Measurements from ENCODE around the gene UNC13D. TPM values are rescaled to one million over a fixed set of nuclear protein-coding genes. Genes with fewer than 3 reads are reported as not detected.

Gene UNC13D
- polyA plus RNA-seq, 1 donor (not counting 4 experiments of a cell fraction or from before 2014, with no cell fraction given) = 0.25 TPM

- DNase-seq (ENCODE audit: low read depth, low spot score) = no peak
- Histone ChIP-seq H3K9me3 (ENCODE audit: control insufficient read depth, low read depth, low read length) (no peaks in the 10 kb centered on the region), H2AFZ (ENCODE audit: control insufficient read depth, low read length) (peak overlapping the region; percentile 64), H3K4me3 (ENCODE audit: control insufficient read depth in 2 of 3, extremely low read depth in 1 of 3, insufficient read depth in 2 of 3, low read depth in 1 of 3, low read length in 3 of 3) (peak overlapping the region; percentile 77 to 92 (median 89)), H3K9ac (ENCODE audit: control insufficient read depth, extremely low read depth, insufficient read depth, low read length) (peak overlapping the region; percentile 84), H3K79me2 (ENCODE audit: control insufficient read depth, insufficient read depth, low read length) (peaks cover 15% of the 10 kb centered on the region), H3K27ac (ENCODE audit: control insufficient read depth, insufficient read depth, low read length) (peak overlapping the region; percentile 88), H3K27me3 (ENCODE audit: control insufficient read depth, extremely low read depth, insufficient read depth, low read length) (no peaks in the 10 kb centered on the region), H4K20me1 (ENCODE audit: control insufficient read depth, extremely low read depth, insufficient read depth, low read length) (no peaks in the 10 kb centered on the region), H3K4me1 (ENCODE audit: control insufficient read depth, extremely low read depth, insufficient read depth, low read length) (peaks cover 22% of the 10 kb centered on the region), H3K4me2 (ENCODE audit: control insufficient read depth, extremely low read depth, insufficient read depth, low read depth, low read length) (peak overlapping the region; percentile 100), H3K36me3 (ENCODE audit: control insufficient read depth in 2 of 2, extremely low read depth in 1 of 2, insufficient read depth in 2 of 2, low read length in 2 of 2) (peaks cover 9 to 11% of the 10 kb centered on the region in 2 experiments), H3K9me1 (ENCODE audit: control insufficient read depth, extremely low read depth, insufficient read depth, low read length) (no peaks in the 10 kb centered on the region)
- no peak for FAIRE-seq
- TF ChIP-seq EZH2 (IDR thresholded peaks at IDR 0.05; ENCODE audit: low read length) (no peak), CTCF (optimal IDR thresholded peaks at IDR 0.05 in 1 of 3, IDR thresholded peaks at IDR 0.05 in 1 of 3, conservative IDR thresholded peaks at IDR 0.05 in 1 of 3; ENCODE audit: extremely low read depth in 1 of 3, insufficient read depth in 2 of 3, low read length in 3 of 3) (no peak)
- dilution Hi-C loops (cut with MboI; ENCODE audit: extremely low pct_ligation_motif_present, low sequenced_read_pairs) = no loop called here
These were observed 10.7 kb upstream of the UNC13D start for GRCh38 chr17:75854881-75855309.

DNA sequence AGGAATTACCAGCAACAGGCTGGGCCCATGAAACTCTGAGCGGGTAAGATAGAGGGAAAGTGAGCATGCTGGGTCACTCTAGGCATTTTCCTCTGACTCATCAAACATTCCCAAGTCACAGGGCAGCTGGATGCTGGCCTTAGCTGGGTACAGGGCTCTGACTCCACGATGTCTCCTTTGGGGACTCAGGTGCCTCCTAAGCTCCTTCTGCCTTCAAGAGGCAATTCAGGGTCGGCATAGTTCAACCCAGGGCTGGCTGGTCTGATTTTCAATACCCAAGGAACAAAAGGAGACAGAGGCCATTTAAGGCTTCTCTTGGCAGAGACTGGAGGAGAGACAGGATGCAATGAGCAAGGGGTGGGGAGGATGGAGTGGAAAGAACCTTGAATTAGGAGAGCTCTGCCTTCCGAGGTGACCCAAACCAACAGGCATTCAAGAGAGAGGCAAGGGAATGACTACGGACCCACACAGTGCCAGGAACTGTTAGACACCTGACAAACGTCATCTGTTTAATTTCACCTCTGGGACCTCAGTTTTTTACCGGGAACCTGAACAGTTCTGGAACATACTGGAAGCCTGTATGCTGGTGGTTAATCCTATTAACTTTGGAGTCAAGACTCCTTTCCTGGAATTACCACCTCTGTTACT is 10.0 kb upstream of the UNC13D start:
- FAIRE-seq (no peak), DNase-seq (ENCODE audit: low read depth, low spot score) (no peak)
- H3K4me2 ChIP-seq (ENCODE audit: control insufficient read depth, extremely low read depth, insufficient read depth, low read depth, low read length) = peak overlapping the region; percentile 100
- peaks cover 9 to 17% of the 10 kb centered on the region in 2 experiments for H3K36me3 ChIP-seq (ENCODE audit: control insufficient read depth in 2 of 2, extremely low read depth in 1 of 2, insufficient read depth in 2 of 2, low read length in 2 of 2)
- H3K4me3 ChIP-seq (ENCODE audit: control insufficient read depth in 2 of 3, extremely low read depth in 1 of 3, insufficient read depth in 2 of 3, low read depth in 1 of 3, low read length in 3 of 3) = peak overlapping the region; percentile 77 to 92 (median 89)
- H3K9me3 ChIP-seq (ENCODE audit: control insufficient read depth, low read depth, low read length) = no peaks in the 10 kb centered on the region
- H2AFZ ChIP-seq (ENCODE audit: control insufficient read depth, low read length) = no peak overlapping the region
- TF ChIP-seq CTCF (optimal IDR thresholded peaks at IDR 0.05 in 1 of 3, IDR thresholded peaks at IDR 0.05 in 1 of 3, conservative IDR thresholded peaks at IDR 0.05 in 1 of 3; ENCODE audit: extremely low read depth in 1 of 3, insufficient read depth in 2 of 3, low read length in 3 of 3) = no peak
- TF ChIP-seq EZH2 (IDR thresholded peaks at IDR 0.05; ENCODE audit: low read length) = no peak
- H4K20me1 ChIP-seq (ENCODE audit: control insufficient read depth, extremely low read depth, insufficient read depth, low read length) = no peaks in the 10 kb centered on the region
- H3K4me1 ChIP-seq (ENCODE audit: control insufficient read depth, extremely low read depth, insufficient read depth, low read length) = peaks cover 22% of the 10 kb centered on the region
- H3K9ac ChIP-seq (ENCODE audit: control insufficient read depth, extremely low read depth, insufficient read depth, low read length) = peak overlapping the region; percentile 84
- dilution Hi-C loops (cut with MboI; ENCODE audit: extremely low pct_ligation_motif_present, low sequenced_read_pairs) = no loop called here
- H3K9me1 ChIP-seq (ENCODE audit: control insufficient read depth, extremely low read depth, insufficient read depth, low read length) = no peaks in the 10 kb centered on the region
- H3K79me2 ChIP-seq (ENCODE audit: control insufficient read depth, insufficient read depth, low read length) = peaks cover 15% of the 10 kb centered on the region
- H3K27ac ChIP-seq (ENCODE audit: control insufficient read depth, insufficient read depth, low read length) = peak overlapping the region; percentile 88
- no peaks in the 10 kb centered on the region for H3K27me3 ChIP-seq (ENCODE audit: control insufficient read depth, extremely low read depth, insufficient read depth, low read length)
